LNCaP clone FGC (cell line): ENCODE results near the gene CGB8.
"Not testable (repeated sequence)": the region's sequence is repeated elsewhere in the genome, so short reads cannot be mapped to it uniquely, and the experiment has no call there.

ENCODE experiments used
- DNase-seq: peaks from one replicate; pipeline ENCODE4 v3.0.0-alpha.2; 2011; ENCODE audit warnings: low read depth
- H3K4me3 ChIP-seq: 2 replicates; pipeline ENCODE4 v1.5.1; 2011; ENCODE audit warnings: mild to moderate bottlenecking, low read depth, low read length, control low read depth
- CTCF ChIP-seq: IDR thresholded peaks from 2 replicates; pipeline ENCODE4 v1.5.1; 2012; ENCODE audit warnings: mild to moderate bottlenecking; ENCODE audit not compliant: control insufficient read depth, insufficient read depth; ENCODE audit errors: extremely low read depth

The CGB8 gene

DNA sequence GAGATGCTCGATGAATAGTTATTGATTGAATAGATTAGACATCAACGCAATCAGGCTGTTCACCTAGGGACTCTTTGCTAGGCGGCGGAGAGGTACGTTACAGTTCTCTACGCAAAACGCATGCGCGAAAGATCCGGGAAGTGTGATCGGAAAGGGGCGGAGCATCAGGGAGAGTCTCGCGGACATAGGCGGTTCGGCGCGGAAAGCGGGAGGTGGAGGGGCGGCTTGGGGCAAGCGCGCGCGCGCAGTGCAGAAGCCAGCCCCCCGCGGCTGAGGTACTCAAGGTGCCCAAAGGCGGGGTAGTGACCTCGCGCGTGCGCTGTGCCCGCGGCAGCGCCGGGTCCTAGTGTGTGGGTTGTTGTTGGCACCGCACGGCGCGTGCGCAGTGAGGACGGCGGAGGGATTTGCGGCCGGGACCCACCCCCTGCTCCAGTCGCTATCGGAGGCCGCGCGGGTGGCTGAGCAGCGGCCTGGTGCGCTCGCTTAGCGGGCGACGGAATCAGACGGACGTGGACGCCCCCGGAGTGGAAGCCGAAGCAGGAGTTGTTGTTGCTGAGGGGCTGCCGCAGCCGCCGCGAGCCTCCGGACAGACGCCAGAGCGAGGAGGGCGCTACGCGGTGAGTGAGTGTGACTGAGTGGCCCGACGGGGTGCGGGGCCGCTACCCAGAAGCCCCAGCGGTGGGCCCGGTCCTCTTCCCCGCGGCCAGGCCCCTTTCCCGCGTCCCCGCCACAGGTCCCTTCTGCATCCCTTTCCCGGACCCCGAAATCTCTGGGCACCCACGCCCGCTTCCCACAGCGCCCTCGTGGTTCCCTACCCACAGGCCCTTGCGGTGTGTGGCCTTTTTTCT is 36.3 kb upstream of the CGB8 start, which contains the start of gene SNRNP70:
SNRNP70 (plus strand) TSS at position 432 of the 848 bp plus-strand sequence. CDS start 964 bp downstream, outside the sequence.
- peak within 1 kb of the TSS; percentile 87 for H3K4me3 ChIP-seq
- peak; percentile 90 for DNase-seq
- no peak for TF ChIP-seq CTCF

DNA sequence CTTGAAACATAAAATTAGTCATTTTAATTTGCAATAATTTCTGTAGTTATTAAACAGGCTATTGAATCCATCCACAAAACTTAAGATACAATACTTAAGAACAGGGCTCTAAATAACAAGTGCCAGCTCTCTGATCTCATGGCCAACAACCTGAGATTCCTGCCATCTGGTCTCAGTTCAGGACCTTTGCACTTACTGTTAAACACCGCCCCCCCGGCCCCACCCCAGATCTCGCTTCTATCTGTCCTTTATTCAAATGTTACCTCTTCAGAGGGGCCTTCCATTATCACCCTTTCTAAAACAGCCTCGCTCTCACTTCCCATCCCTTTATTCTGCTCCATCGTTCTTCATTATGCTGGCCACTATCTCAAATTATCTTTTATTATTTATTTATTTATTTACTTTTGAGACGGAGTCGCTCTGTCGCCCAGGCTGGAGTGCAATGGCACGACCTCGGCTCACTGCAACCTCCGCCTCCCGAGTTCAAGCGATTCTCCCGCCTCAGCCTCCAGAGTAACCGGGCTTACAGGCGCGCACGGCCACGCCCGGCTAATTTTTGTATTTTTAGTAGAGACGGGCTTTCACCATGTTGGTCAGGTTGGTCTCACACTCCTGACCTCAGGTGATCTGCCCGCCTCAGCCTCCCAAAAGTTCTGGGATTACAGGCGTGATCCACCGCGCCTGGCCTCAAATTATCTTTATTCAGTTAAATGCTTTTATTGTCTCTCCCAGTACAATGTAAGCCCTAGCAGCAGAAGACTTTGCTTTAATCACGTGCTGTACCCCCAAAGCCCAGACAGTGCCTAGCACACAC is 35.5 kb upstream of the CGB8 start:
- no peak for TF ChIP-seq CTCF
- no peak for DNase-seq
- H3K4me3 ChIP-seq: peak overlapping the region; percentile 87

GRCh38 chr19:49081273-49081672 is 32.4 kb upstream of the CGB8 start:
- no peak for DNase-seq
- no peak overlapping the region for H3K4me3 ChIP-seq
- no peak for TF ChIP-seq CTCF

- no peak for TF ChIP-seq CTCF
- no peak overlapping the region for H3K4me3 ChIP-seq
- no peak for DNase-seq
Observed at GRCh38 chr19:49080392-49080791, 31.5 kb upstream of the CGB8 start.

DNA sequence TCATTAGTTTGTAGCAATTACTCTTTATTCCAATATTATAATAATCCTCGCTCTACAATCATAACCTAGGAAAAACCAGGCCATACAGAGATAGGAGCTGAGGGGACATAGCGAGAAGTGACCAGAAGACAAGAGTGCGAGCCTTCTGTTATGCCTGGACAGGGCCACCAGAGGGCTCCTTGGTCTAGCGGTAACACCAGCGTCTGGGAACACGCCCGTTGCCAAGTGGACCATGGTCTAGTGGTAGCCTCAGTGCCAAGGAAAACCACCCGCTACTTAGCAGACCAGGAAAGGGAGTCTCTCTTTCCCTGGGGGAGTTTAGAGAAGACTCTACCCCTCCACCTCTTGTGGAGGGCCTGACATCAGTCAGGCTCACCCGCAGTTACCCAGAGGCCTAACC is 26.0 kb upstream of the CGB8 start:
- TF ChIP-seq CTCF: peak; percentile 42
- DNase-seq, H3K4me3 ChIP-seq: not testable (repeated sequence)

DNA sequence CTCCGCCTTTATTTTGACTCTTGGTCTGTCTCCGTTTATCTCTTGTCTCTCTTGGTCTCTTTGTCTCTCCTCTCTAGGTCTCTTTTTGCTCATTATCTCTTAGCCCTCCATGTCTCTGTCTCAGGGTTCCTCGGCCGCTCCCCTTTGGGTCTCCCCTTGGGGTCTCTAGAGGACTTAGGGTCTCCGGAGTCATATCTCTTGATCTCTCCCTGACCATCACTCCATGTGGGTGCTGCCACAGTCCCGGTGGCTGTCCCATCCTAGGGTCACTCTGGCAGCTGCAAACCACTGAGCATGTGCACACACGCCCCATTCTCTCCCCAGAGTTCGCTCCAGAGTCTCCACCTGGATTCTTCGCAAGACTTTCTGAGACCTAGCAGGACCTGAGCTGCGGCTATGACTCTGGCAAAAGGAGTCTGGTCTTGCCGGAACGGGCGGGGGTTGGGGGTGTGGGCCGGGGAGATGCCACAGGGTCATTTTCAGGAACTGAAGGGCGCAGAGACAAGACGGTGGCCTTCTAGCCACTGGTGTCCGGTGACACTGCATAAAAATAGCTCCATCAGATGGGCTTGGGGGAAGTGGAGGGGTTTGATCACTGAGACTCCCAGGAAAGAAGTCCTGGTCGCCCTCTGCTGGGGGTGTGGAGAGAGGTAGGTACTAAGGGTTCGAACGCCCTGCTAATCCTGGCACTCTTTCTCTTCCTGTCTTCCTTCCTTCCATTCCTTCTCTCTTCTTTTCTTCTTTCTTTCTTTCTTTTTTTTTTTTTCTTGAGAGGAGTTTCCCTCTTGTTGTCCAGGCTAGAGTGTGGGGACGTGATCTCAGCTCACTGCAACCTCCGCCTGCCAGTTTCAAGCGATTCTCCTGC is 24.8 kb upstream of the CGB8 start:
- H3K4me3 ChIP-seq: no peak overlapping the region
- DNase-seq: no peak

More for the DNA sequence above, 24.8 kb upstream of the CGB8 start:
- TF ChIP-seq CTCF: peak; percentile 30
